HG03469 (cell line): Measurements from ENCODE around the gene KMT2A.

Experiments
- ATAC-seq: cut with Tn5 transposase; IDR thresholded peaks from one replicate; pipeline ENCODE4 v1.9.1; 2021; ENCODE audit warnings: mild to moderate bottlenecking, moderate library complexity, moderate number of reproducible peaks; ENCODE audit not compliant: unreplicated experiment

KMT2A gene

DNA sequence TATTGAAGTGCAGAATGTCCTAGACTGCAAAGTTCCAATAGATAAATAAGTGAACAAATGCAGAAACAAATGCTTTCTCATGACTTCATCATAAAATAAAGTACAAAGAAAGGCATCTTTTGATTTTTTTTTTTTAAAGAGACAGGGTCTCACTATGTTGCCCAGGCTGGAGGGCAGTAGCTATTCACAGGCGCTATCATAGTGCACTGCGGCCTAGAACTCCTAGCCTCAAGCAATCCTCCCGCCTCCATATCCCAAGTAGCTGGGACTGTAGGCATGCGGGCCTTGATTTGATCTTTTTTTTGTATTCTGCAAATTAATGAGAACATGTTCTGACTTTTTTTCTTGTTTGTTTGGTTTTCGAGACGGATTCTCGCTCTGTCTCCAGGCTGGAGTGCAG, 138.3 kb downstream of the KMT2A start:
- no peak for ATAC-seq
